H1 (cell line): Measurements from ENCODE around the gene MMP11. TPM values are rescaled to one million over a fixed set of nuclear protein-coding genes. Genes with fewer than 3 reads are reported as not detected.

Experiments used
- CTCF ChIA-PET: fragments of 300-600 bp; sonication (Branson Sonifier 250); formaldehyde crosslinking; loops from one replicate; lab custom pipeline; 2021; ENCODE audit not compliant: partially characterized antibody; lab: Charles Lee
- POLR2A ChIA-PET: fragments of 300-600 bp; sonication (Branson Sonifier 250); formaldehyde crosslinking; loops from one replicate; lab custom pipeline; 2021; ENCODE audit warnings: inconsistent platforms; ENCODE audit not compliant: partially characterized antibody; lab: Charles Lee
- DNase-seq, 2 experiments: peaks; one replicate each; pipeline versions ENCODE4 v3.0.0 to v3.0.0-alpha.2; 2010 to 2022; ENCODE audit warnings: low spot score in 2 of 2, low read depth in 1 of 2, mixed read lengths in 1 of 2
- FAIRE-seq: peaks from 2 replicates; lab custom pipeline; 2011; peaks lifted over from hg19 to GRCh38; lab: Jason Lieb, UNC
- H2AFZ ChIP-seq: 2 replicates; pipeline ENCODE4 v1.8.1; 2012; ENCODE audit warnings: low read length, inconsistent platforms
- H2AK5ac ChIP-seq: 2 replicates; pipeline ENCODE4 v1.6.1; 2013; ENCODE audit warnings: low read depth, low read length
- H2BK120ac ChIP-seq: replicated peaks from 2 replicates; pipeline ENCODE3; 2013; ENCODE audit warnings: low read depth, low read length, inconsistent platforms
- H2BK12ac ChIP-seq: 2 replicates; pipeline ENCODE4 v1.6.1; 2013; ENCODE audit warnings: low read depth, low read length
- H2BK15ac ChIP-seq: 2 replicates; pipeline ENCODE4 v1.6.1; 2013; ENCODE audit warnings: low read length
- H2BK20ac ChIP-seq: 2 replicates; pipeline ENCODE4 v1.6.1; 2013; ENCODE audit warnings: low read length
- H2BK5ac ChIP-seq: 2 replicates; pipeline ENCODE4 v1.6.1; 2013; ENCODE audit warnings: low read depth, low read length
- H3K14ac ChIP-seq: 2 replicates; pipeline ENCODE4 v1.6.1; 2013; ENCODE audit warnings: inconsistent platforms; ENCODE audit not compliant: insufficient read length
- H3K18ac ChIP-seq: 2 replicates; pipeline ENCODE4 v1.6.1; 2013; ENCODE audit warnings: low read length; ENCODE audit errors: extremely low read depth
- H3K23ac ChIP-seq: 2 replicates; pipeline ENCODE4 v1.6.1; 2013; ENCODE audit warnings: inconsistent platforms; ENCODE audit not compliant: insufficient read length
- H3K23me2 ChIP-seq: 2 replicates; pipeline ENCODE4 v1.6.1; 2013; ENCODE audit warnings: low read depth, low read length
- H3K27ac ChIP-seq: 2 replicates; pipeline ENCODE4 v1.6.1; 2011; ENCODE audit warnings: low read depth, low read length, inconsistent platforms
- H3K27me3 ChIP-seq, 4 experiments: replicated peaks in 1 of 4; 1 replicate in 1 of 4; 2 replicates in 3 of 4; pipeline versions ENCODE4 v1.6.1 to v1.8.1; 2011 to 2013; ENCODE audit warnings: low read length in 3 of 4, mild to moderate bottlenecking in 3 of 4, inconsistent platforms in 2 of 4, mixed read lengths in 2 of 4, moderate library complexity in 1 of 4; ENCODE audit not compliant: control insufficient read depth in 3 of 4, insufficient read depth in 3 of 4; ENCODE audit errors: extremely low read depth in 1 of 4
- H3K36me3 ChIP-seq, 4 experiments: 2 replicates each; pipeline versions ENCODE4 v1.6.1 to v1.8.1; 2011 to 2013; ENCODE audit warnings: mild to moderate bottlenecking in 4 of 4, low read length in 3 of 4, moderate library complexity in 2 of 4, control low read depth in 1 of 4, inconsistent platforms in 1 of 4; ENCODE audit not compliant: insufficient read depth in 4 of 4, control insufficient read depth in 2 of 4
- H3K4ac ChIP-seq: replicated peaks from 2 replicates; pipeline ENCODE3; 2013; ENCODE audit warnings: low read length, low read depth, mixed read lengths, inconsistent platforms; ENCODE audit not compliant: insufficient read length
- H3K4me1 ChIP-seq, 4 experiments: replicated peaks in 1 of 4; 1 replicate in 1 of 4; 2 replicates in 3 of 4; pipeline versions ENCODE4 v1.6.1 to v1.8.1; 2011 to 2013; ENCODE audit warnings: low read length in 3 of 4, inconsistent platforms in 2 of 4, mixed read lengths in 1 of 4; ENCODE audit not compliant: insufficient read depth in 4 of 4, control insufficient read depth in 3 of 4
- H3K4me2 ChIP-seq, 2 experiments: 2 replicates each; pipeline versions ENCODE4 v1.6.1 to v1.8.1; 2011 to 2013; ENCODE audit warnings: low read depth in 2 of 2, low read length in 2 of 2, control low read depth in 1 of 2, inconsistent platforms in 1 of 2, mild to moderate bottlenecking in 1 of 2; ENCODE audit not compliant: insufficient read depth in 1 of 2
- H3K4me3 ChIP-seq, 4 experiments: fragments of 200-600, 300-600 bp in 1 of 4; sonication (generic), shearing (Covaris generic), sonication (Bioruptor Twin) in 1 of 4; 2 replicates each; pipeline versions ENCODE4 v1.5.1 to v1.8.1; 2011 to 2016; ENCODE audit warnings: low read length in 4 of 4, low read depth in 3 of 4, control low read depth in 2 of 4, inconsistent platforms in 2 of 4, mild to moderate bottlenecking in 2 of 4, mixed read lengths in 1 of 4, moderate library complexity in 1 of 4; ENCODE audit not compliant: insufficient read depth in 2 of 4; ENCODE audit errors: extremely low read depth in 1 of 4
- H3K56ac ChIP-seq: replicated peaks from 2 replicates; pipeline ENCODE3; 2013; ENCODE audit warnings: low read depth, mild to moderate bottlenecking, mixed read lengths, low read length, inconsistent platforms; ENCODE audit not compliant: insufficient read length
- H3K79me1 ChIP-seq: 2 replicates; pipeline ENCODE4 v1.6.1; 2013; ENCODE audit warnings: low read depth, low read length, control low read depth
- H3K79me2 ChIP-seq, 2 experiments: 2 replicates each; pipeline versions ENCODE4 v1.6.1 to v1.8.1; 2012 to 2013; ENCODE audit warnings: low read length in 2 of 2, mild to moderate bottlenecking in 2 of 2, inconsistent platforms in 1 of 2; ENCODE audit not compliant: insufficient read depth in 2 of 2, control insufficient read depth in 1 of 2
- H3K9ac ChIP-seq, 4 experiments: replicated peaks in 1 of 4; 1 replicate in 1 of 4; 2 replicates in 3 of 4; pipeline versions ENCODE4 v1.6.1 to v1.8.1; 2011 to 2013; ENCODE audit warnings: low read depth in 3 of 4, low read length in 3 of 4, control low read depth in 2 of 4, mild to moderate bottlenecking in 2 of 4, moderate library complexity in 2 of 4, inconsistent platforms in 1 of 4; ENCODE audit errors: extremely low read depth in 1 of 4
- H3K9me3 ChIP-seq, 2 experiments: 2 replicates each; pipeline versions ENCODE4 v1.6.1 to v1.8.1; 2012 to 2013; ENCODE audit warnings: mild to moderate bottlenecking in 2 of 2, moderate library complexity in 2 of 2, control low read depth in 1 of 2, inconsistent platforms in 1 of 2, low read depth in 1 of 2, low read length in 1 of 2, mixed read lengths in 1 of 2; ENCODE audit not compliant: insufficient read depth in 2 of 2
- H4K20me1 ChIP-seq, 2 experiments: replicated peaks in 1 of 2; 2 replicates each; pipeline versions ENCODE3 to v1.8.1; 2011 to 2013; ENCODE audit warnings: inconsistent platforms in 2 of 2, low read length in 2 of 2, mild to moderate bottlenecking in 1 of 2; ENCODE audit not compliant: insufficient read depth in 2 of 2, control insufficient read depth in 1 of 2
- H4K5ac ChIP-seq: 2 replicates; pipeline ENCODE4 v1.6.1; 2013; ENCODE audit warnings: low read length, low read depth, mixed read lengths, inconsistent platforms; ENCODE audit not compliant: insufficient read length
- H4K8ac ChIP-seq: 2 replicates; pipeline ENCODE4 v1.8.0; 2013; ENCODE audit warnings: mild to moderate bottlenecking, moderate library complexity, low read length, inconsistent platforms; ENCODE audit not compliant: insufficient read depth; ENCODE audit errors: extremely low read depth
- H4K91ac ChIP-seq: replicated peaks from 2 replicates; pipeline ENCODE3; 2013; ENCODE audit warnings: low read length, mixed read lengths, inconsistent platforms; ENCODE audit not compliant: insufficient read length
- CBX8 ChIP-seq: fragments of 300-800, 300-1000 bp; sonication (generic); IDR thresholded peaks from 2 replicates; pipeline ENCODE4 v1.7.1; 2016; ENCODE audit warnings: low read depth, low read length, borderline replicate concordance
- CHD2 ChIP-seq: IDR thresholded peaks from 2 replicates; pipeline ENCODE4 v1.6.1; 2012; ENCODE audit warnings: low read length, improper control_type of control experiment
- HDAC2 ChIP-seq, 2 experiments: fragments of 300-600 bp in 1 of 2; sonication (generic) in 1 of 2; IDR thresholded peaks; 2 replicates each; pipeline ENCODE4 v1.6.1; 2011 to 2012; ENCODE audit warnings: low read depth in 2 of 2, low read length in 2 of 2, mild to moderate bottlenecking in 2 of 2, moderate library complexity in 2 of 2, borderline replicate concordance in 1 of 2, inconsistent platforms in 1 of 2
- POLR2A ChIP-seq, 2 experiments: IDR thresholded peaks; 1 replicate in 1 of 2; 2 replicates in 1 of 2; pipeline ENCODE4 v1.6.1; 2011; ENCODE audit warnings: low read depth in 2 of 2, low read length in 2 of 2, mild to moderate bottlenecking in 2 of 2; ENCODE audit errors: control extremely low read depth in 1 of 2
- SP1 ChIP-seq: IDR thresholded peaks from 2 replicates; pipeline ENCODE4 v1.6.1; 2011; ENCODE audit warnings: low read depth, low read length
- TCF12 ChIP-seq: IDR thresholded peaks from 2 replicates; pipeline ENCODE4 v1.6.1; 2011; ENCODE audit warnings: low read depth, mild to moderate bottlenecking, low read length
- YY1 ChIP-seq: IDR thresholded peaks from 2 replicates; pipeline ENCODE4 v1.6.1; 2011; ENCODE audit warnings: low read depth, mild to moderate bottlenecking, low read length
- ZNF274 ChIP-seq: IDR thresholded peaks from 2 replicates; pipeline ENCODE4 v1.7.0; 2012; ENCODE audit warnings: low read length, borderline replicate concordance; ENCODE audit errors: extremely low read depth
- WGBS, 2 experiments: shearing (Covaris generic) in 1 of 2; methylation state at CpG; one replicate each; pipeline versions ENCODE4 v1.1.6 to v1.1.7; 2013 to 2015; ENCODE audit warnings: low lambda C conversion rate in 2 of 2, mixed read lengths in 2 of 2, inconsistent platforms in 1 of 2, low coverage in 1 of 2, missing lambda C conversion rate in 1 of 2; ENCODE audit not compliant: insufficient replicate concordance in 2 of 2, insufficient coverage in 1 of 2, insufficient read length in 1 of 2; ENCODE audit errors: extremely low coverage in 1 of 2, missing lambda C conversion rate in 1 of 2; 5-methylcytosine and 5-hydroxymethylcytosine counted together
- polyA plus RNA-seq, 7 experiments: library from polyadenylated mRNA; depleted of rRNA in 3 of 7; stranded (reverse) in 5 of 7; unstranded in 2 of 7; fragments of >200 nt in 5 of 7; fragments of 200-250 nt in 2 of 7; gene quantifications; 1 replicate in 5 of 7; 2 replicates in 1 of 7; 4 replicates in 1 of 7; pipeline versions ENCODE4 v1.2.1 to v1.2.3, GENCODE V29; 2011 to 2013; ENCODE audit warnings: missing spikeins in 2 of 7, mixed read lengths in 2 of 7
- total RNA-seq: library from RNA; stranded (reverse); fragmentation: NEBNext Ultra II Directional; extraction: Animal tissue kit (Norgen Biotek cat#: 25700); gene quantifications from 2 replicates; pipeline ENCODE4 v1.2.1, GENCODE V29; 2021
- TF ChIP-seq, protein P1 (sequence below): IDR thresholded peaks from 2 replicates; pipeline ENCODE4 v1.6.1; 2012; ENCODE audit warnings: inconsistent platforms

The MMP11 gene
- total and polyA plus RNA-seq, 2 of the 8 experiments (the other 6 are each of a cell fraction or from before 2014, with no cell fraction given) = 10.2 to 18.3 TPM

DNA sequence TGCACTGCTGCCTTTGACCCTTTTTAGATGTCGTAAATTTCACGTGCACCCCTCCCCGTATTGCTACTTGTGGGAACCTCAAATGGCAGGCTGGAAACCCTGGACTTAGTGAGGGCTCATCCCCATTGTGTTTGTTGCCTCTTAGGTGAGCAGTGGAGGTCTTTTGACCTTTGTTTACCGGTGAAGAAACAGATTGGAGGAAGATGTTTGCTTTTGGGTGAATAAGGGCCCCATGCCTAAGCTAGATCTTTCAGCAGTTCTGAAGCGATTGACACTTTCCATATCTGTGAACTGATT, 14.9 kb downstream of the MMP11 start:
- H4K91ac ChIP-seq = no peak overlapping the region
- no peak overlapping the region for H2BK20ac ChIP-seq
- peaks cover 3% of the 10 kb centered on the region; the same call in 1 of the 2 replicates for H3K23me2 ChIP-seq
- TF ChIP-seq HDAC2 (IDR thresholded peaks at IDR 0.05; ENCODE audit: borderline replicate concordance in 1 of 2, low read depth in 2 of 2, low read length in 2 of 2) (no peak), POLR2A (IDR thresholded peaks at IDR 0.05; ENCODE audit: control extremely low read depth in 1 of 2, low read depth in 2 of 2, low read length in 2 of 2) (no peak), YY1 (no peak), CBX8 (no peak), TCF12 (no peak), CHD2 (no peak), SP1 (no peak), ZNF274 (no peak)
- TF ChIP-seq, protein P1, sequence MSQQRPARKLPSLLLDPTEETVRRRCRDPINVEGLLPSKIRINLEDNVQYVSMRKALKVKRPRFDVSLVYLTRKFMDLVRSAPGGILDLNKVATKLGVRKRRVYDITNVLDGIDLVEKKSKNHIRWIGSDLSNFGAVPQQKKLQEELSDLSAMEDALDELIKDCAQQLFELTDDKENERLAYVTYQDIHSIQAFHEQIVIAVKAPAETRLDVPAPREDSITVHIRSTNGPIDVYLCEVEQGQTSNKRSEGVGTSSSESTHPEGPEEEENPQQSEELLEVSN = no peak
- H3K4ac ChIP-seq = no peak overlapping the region
- H3K79me1 ChIP-seq = peaks cover 3% of the 10 kb centered on the region; the same call in 1 of the 2 replicates
- H2BK12ac ChIP-seq = 0 out of 2 replicates have a peak overlapping the region, but pooled peaks have one; percentile 29
- no peak overlapping the region for H3K23ac ChIP-seq
- peak overlapping the region; percentile 79 to 87 (median 82) for H3K4me3 ChIP-seq
- H3K79me2 ChIP-seq = peaks cover 22 to 51% of the 10 kb centered on the region in 2 experiments
- POLR2A ChIA-PET = interaction anchor here (1.1 to 4.5 kb wide), 9 partner anchors 9 to 70 kb away, joined by 3 to 45 read pairs (median 6); partner anchors contain the start of genes CHCHD10 and MMP11
- H3K27me3 ChIP-seq = no peaks in the 10 kb centered on the region
- H3K14ac ChIP-seq = no peak overlapping the region
- H2BK15ac ChIP-seq = no peak overlapping the region
- H3K56ac ChIP-seq = no peak overlapping the region
- H4K8ac ChIP-seq = no peak overlapping the region
- peak overlapping the region; percentile 36; the same call in 1 of the 2 replicates for H3K18ac ChIP-seq
- H2BK120ac ChIP-seq = no peak overlapping the region
- H3K9ac ChIP-seq = peak overlapping the region; percentile 50 to 89 (median 66)
- H2BK5ac ChIP-seq = no peak overlapping the region
- peaks cover 0 to 10% (median 4%) of the 10 kb centered on the region in 4 experiments; a peak in 6 of 7 replicates for H3K4me1 ChIP-seq
- CTCF ChIA-PET = interaction anchor here (5.1 to 6.4 kb wide), 2 partner anchors 12 to 17 kb away, joined by 42 to 47 read pairs; partner anchors contain the start of genes CHCHD10 and MMP11
- H3K27ac ChIP-seq = no peak overlapping the region; the same call in 1 of the 2 replicates
- no peak for DNase-seq
- no peak overlapping the region for H2AK5ac ChIP-seq
- peak overlapping the region; percentile 34 for H4K5ac ChIP-seq
- H3K9me3 ChIP-seq = no peaks in the 10 kb centered on the region
- FAIRE-seq = no peak
- peaks cover 4 to 22% of the 10 kb centered on the region in 2 experiments for H4K20me1 ChIP-seq
- H2AFZ ChIP-seq = 0 out of 2 replicates have a peak overlapping the region, but pooled peaks have one; percentile 45
- peaks cover 0 to 3% (median under 1%) of the 10 kb centered on the region in 4 experiments; a peak in 2 of 8 replicates for H3K36me3 ChIP-seq
- 9% methylated on average over 5 of the region's 5 CpGs; no CpG with 5 or more reads in 1 of the 2 experiments for WGBS, 2 experiments
- peak overlapping the region; percentile 64 to 79 for H3K4me2 ChIP-seq
